ENCODE data around the gene METAP1D. TPM values are rescaled to one million over a fixed set of nuclear protein-coding genes. Genes with fewer than 3 reads are reported as not detected.

The METAP1D gene
- total RNA-seq, 6 donors from 2014 or later, result 0.11 to 6.3 (median 2.9) TPM

- ATAC-seq (ENCODE audit: low FRiP score in 2 of 2) (peak in 1 of 2 donors; percentile 42), DNase-seq (peak in 1 of 2 donors; percentile 52)
- no peak overlapping the region for H3K27ac ChIP-seq
- TF ChIP-seq POLR2A (IDR thresholded peaks at IDR 0.05) (no peak), CTCF (IDR thresholded peaks at IDR 0.05) (no peak), POLR2AphosphoS5 (IDR thresholded peaks at IDR 0.05) (no peak), EP300 (IDR thresholded peaks at IDR 0.05) (no peak)
- H3K36me3 ChIP-seq, result no peaks in the 10 kb centered on the region
- peaks cover 47 to 68% (median 52%) of the 10 kb centered on the region in 4 donors for H3K4me1 ChIP-seq
- whole genome bisulfite sequencing, 2 donors, result 1 to 3% methylated on average over 34 of the region's 51 CpGs
- peaks cover 2 to 100% (median 82%) of the 10 kb centered on the region in 4 donors for H3K27me3 ChIP-seq
- H3K9me3 ChIP-seq, result no peaks in the 10 kb centered on the region
- peak overlapping the region in 3 of 4 donors; percentile 14 to 44 (median 40) for H3K4me3 ChIP-seq
Observed at GRCh38 chr2:172095146-172095904, 95.6 kb downstream of the METAP1D start.

GRCh38 chr2:172095905-172096625, 96.3 kb downstream of the METAP1D start:
- TF ChIP-seq CTCF (IDR thresholded peaks at IDR 0.05) (no peak), POLR2A (IDR thresholded peaks at IDR 0.05) (no peak), EP300 (IDR thresholded peaks at IDR 0.05) (no peak), POLR2AphosphoS5 (IDR thresholded peaks at IDR 0.05) (no peak)
- 7 to 11% methylated on average over 21 to 32 of the region's 40 CpGs for WGBS, 2 donors
- H3K27me3 ChIP-seq, result peaks cover 2 to 100% (median 82%) of the 10 kb centered on the region in 4 donors
- no peak overlapping the region for H3K27ac ChIP-seq
- no peaks in the 10 kb centered on the region for H3K9me3 ChIP-seq
- H3K36me3 ChIP-seq, result no peaks in the 10 kb centered on the region
- DNase-seq (peak in 1 of 2 donors; percentile 73), ATAC-seq (ENCODE audit: low FRiP score in 2 of 2) (no peak)
- H3K4me1 ChIP-seq, result peaks cover 54 to 72% (median 59%) of the 10 kb centered on the region in 4 donors
- peak overlapping the region in 1 of 4 donors; percentile 44 for H3K4me3 ChIP-seq

GRCh38 chr2:172096626-172097547, 97.1 kb downstream of the METAP1D start:
- Histone ChIP-seq H3K36me3 (no peaks in the 10 kb centered on the region), H3K9me3 (no peaks in the 10 kb centered on the region), H3K4me1 (peaks cover 62 to 80% (median 66%) of the 10 kb centered on the region in 4 donors), H3K4me3 (peak overlapping the region in 2 of 4 donors; percentile 3 to 28), H3K27ac (no peak overlapping the region), H3K27me3 (peaks cover 2 to 100% (median 84%) of the 10 kb centered on the region in 4 donors)
- ATAC-seq (ENCODE audit: low FRiP score in 2 of 2) (peak in 1 of 2 donors; percentile 11), DNase-seq (peak in 1 of 2 donors; percentile 81)
- 5 to 6% methylated on average over 40 to 55 of the region's 55 CpGs for WGBS, 2 donors
- TF ChIP-seq CTCF (IDR thresholded peaks at IDR 0.05), result no peak
- no peak for TF ChIP-seq POLR2A (IDR thresholded peaks at IDR 0.05)
- no peak for TF ChIP-seq EP300 (IDR thresholded peaks at IDR 0.05)
- TF ChIP-seq POLR2AphosphoS5 (IDR thresholded peaks at IDR 0.05), result no peak

- TF ChIP-seq POLR2A (IDR thresholded peaks at IDR 0.05) (no peak), POLR2AphosphoS5 (IDR thresholded peaks at IDR 0.05) (no peak), CTCF (IDR thresholded peaks at IDR 0.05) (no peak), EP300 (IDR thresholded peaks at IDR 0.05) (no peak)
- 33 to 35% methylated on average over 7 to 9 of the region's 9 CpGs for WGBS, 2 donors
- Histone ChIP-seq H3K4me3 (no peak overlapping the region), H3K36me3 (no peaks in the 10 kb centered on the region), H3K9me3 (no peaks in the 10 kb centered on the region), H3K27me3 (peaks cover 2 to 100% (median 85%) of the 10 kb centered on the region in 4 donors), H3K4me1 (peaks cover 70 to 88% (median 74%) of the 10 kb centered on the region in 4 donors), H3K27ac (no peak overlapping the region)
- DNase-seq (no peak), ATAC-seq (ENCODE audit: low FRiP score in 2 of 2) (no peak)
Observed at GRCh38 chr2:172097557-172098131, 97.9 kb downstream of the METAP1D start.
